Subcutaneous adipose tissue (tissue), 4 donors: ENCODE results near the gene DIP2A. TPM values are rescaled to one million over a fixed set of nuclear protein-coding genes. Genes with fewer than 3 reads are reported as not detected.

Experiments
- total RNA-seq, 4 donors: library from RNA; depleted of rRNA; stranded (reverse); fragments of >200 nt; gene quantifications; one replicate each; pipeline ENCODE4 v1.1.0, GENCODE V29; 2016
- TF ChIP-seq, protein P1 (sequence below): fragments of 450-650 bp; IDR thresholded peaks from one replicate; pipeline ENCODE4 v1.5.1; 2016; ENCODE audit warnings: low read depth, mild to moderate bottlenecking, control low read depth, antibody characterized with exemption, moderate library complexity

Gene DIP2A
- total RNA-seq, 4 donors from 2014 or later = 29.2 to 54.8 (median 44.4) TPM

DNA sequence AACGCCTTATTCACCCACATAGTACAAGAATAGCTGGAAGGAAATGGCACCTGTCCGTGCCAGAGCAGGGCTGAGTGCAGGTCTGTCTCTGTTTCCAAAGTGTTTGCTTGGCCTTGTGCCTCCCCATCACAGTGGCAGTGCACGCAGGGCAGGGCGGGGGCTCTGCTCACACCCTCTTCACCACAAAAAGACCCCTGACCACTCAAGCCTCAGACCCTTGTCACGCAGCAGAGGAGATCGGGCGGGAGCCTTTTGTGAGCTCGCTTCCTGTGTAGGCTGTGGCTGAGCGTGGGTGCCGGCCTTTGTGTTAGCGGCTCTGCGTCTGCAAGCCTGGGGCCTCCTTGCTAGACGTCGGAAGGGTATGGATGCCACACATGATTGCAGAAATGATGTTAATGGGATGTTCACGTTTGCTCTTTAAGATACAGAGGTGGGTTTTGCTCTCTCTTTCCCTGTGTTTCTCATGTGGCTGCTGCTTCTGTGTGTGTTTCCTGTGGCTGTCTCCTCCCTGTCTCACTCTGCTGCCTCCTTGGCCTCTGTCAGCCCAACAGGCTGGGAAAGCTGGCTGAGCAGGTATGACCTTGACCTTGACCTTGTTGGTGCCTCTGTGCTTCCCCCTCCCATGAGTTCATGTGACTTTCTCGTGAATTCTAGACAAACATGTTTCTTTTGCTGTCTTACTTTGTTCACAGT, 100.7 kb downstream of the DIP2A start:
- TF ChIP-seq, protein P1, sequence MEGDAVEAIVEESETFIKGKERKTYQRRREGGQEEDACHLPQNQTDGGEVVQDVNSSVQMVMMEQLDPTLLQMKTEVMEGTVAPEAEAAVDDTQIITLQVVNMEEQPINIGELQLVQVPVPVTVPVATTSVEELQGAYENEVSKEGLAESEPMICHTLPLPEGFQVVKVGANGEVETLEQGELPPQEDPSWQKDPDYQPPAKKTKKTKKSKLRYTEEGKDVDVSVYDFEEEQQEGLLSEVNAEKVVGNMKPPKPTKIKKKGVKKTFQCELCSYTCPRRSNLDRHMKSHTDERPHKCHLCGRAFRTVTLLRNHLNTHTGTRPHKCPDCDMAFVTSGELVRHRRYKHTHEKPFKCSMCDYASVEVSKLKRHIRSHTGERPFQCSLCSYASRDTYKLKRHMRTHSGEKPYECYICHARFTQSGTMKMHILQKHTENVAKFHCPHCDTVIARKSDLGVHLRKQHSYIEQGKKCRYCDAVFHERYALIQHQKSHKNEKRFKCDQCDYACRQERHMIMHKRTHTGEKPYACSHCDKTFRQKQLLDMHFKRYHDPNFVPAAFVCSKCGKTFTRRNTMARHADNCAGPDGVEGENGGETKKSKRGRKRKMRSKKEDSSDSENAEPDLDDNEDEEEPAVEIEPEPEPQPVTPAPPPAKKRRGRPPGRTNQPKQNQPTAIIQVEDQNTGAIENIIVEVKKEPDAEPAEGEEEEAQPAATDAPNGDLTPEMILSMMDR = no peak

DNA sequence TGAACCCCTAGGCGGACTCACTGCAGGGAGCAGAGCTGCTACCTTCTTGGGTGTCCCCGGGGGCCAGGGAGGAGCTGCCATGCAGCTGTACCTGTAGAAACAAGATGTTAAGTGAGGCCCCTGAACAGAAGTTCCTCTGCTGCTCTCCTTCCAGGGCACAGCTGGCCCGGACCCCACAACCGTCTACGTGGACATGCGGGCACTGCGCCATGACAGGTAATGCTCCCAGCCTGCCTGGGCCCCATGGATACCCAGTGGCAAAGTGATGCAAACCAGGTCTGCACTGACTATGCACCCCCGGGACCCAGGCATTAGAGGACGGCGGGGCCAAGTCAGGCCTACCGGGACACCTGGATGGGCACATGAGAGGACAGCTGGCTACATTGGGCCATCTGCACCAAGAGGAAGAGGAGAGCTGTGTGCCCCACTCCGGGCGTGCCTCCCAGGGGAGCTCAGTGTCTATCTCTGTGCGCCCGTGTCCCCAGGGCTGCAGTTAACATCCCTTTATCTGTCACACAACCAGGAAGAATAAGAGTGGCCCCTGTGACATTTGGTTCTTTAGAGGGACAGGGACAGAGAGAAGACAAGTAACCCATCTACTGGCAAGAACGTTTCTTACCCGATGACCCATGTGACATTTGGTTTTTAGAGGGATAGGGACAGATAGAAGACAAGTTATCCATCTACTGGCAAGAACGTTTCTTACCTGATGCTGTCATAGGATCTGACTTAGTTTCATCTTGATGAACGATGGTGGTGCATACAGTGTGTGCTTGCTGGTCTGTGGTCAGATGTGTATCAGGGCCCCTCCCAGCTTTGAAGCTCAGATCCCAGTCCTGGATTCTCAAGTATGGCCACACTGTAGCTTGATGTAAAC, 102.1 kb downstream of the DIP2A start:
- TF ChIP-seq, protein P1 = no peak

DNA sequence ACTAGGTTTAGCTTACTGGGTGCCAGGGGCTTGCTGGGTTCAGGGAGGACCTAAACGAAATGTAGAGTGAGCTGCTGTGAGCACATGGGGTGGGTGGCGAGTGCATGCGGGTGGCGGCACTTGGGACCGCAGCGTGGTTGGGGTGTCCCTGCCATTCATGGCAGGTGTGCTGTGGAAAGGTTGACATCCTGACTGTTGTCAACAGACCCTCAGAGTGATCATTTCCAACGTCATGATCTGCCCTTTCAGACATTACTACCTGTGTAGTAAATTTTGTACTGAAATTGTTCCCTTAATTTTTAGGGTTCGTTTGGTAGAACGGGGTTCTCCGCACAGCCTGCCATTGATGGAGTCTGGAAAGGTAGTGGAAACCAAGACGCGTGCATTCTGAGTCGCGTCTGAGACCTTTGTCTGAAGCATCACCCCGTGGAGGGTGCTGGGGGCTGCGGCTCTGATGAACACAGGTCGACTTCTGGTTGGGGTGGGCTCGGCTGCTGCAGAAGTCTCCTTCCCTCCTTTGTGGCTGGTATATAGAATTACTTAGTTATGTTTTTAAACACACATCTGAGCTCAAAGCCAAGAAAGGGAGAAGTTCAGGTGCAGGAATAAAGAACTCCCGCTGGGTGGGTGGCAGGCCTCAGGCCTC, 102.9 kb downstream of the DIP2A start:
- TF ChIP-seq, protein P1 = no peak

DNA sequence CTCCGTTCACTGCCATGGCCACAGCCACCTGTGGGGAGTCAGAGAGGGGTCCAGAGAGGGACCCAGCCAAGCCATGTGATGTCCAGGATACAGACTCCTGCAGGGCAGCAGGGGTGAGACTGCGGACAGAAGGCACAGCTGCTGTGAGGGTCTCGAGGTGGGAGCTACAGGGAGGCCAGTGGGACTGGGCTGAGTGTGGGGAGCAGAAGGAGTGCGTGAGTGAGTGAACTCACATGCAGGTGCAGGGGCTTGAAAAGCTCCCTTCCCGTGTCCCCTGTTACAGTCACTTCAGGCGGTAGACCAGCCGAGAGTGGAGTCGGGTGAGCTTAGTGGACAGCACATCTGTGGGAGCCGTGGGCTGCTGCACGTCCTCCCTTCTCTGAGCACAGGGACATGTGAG, 103.8 kb downstream of the DIP2A start:
- TF ChIP-seq, protein P1 = no peak

DNA sequence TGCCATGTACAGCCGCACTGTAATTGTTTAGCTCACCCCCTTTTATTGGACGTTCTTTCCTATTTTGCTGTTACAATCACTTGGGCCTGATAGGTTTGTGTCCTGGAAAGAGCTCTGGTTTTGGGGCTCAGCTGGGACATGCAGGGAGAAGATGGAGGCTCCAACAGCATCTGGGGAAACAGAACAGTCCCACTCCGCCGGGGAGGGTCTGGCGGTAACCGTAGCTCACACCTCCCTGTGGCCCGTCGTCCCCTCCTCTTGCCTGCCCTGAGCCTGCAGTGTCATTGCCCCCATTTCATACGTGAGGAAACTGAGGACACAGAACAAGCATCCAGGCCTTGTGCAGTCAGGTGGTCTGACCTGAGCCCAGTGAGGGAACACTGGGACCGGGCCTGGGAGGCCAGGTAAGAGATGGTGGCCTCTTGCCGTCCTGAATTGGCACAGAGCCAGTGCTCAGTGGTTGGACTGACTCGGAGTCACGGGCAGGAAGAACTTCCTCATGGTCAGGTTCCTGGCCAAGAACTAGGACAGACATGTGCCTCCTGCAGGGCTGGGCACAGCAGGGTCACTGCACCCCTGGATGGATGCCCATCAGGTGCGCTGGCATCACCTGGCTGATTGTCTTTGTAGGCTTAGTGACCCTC, 104.4 kb downstream of the DIP2A start:
- TF ChIP-seq, protein P1 = no peak

DNA sequence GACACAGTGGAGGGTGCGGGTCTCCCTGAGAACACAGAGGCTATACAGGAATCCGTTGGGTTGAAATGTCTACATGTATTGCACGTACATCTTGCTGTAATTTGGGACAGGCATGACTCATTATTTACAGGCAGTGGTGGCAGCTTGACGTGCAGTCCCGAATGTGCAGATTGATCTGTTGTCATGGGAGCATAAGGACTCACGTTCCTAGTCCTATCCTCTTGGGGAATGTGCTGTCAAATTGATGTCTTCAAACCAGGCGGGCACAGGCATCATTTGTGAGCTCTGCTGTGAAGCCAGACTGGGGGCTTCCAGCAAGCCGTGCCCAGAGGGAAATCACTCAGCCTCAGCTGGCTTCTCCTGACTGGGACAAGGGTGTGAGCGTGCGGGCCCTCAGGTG, 105.7 kb downstream of the DIP2A start:
- TF ChIP-seq, protein P1 = no peak

DNA sequence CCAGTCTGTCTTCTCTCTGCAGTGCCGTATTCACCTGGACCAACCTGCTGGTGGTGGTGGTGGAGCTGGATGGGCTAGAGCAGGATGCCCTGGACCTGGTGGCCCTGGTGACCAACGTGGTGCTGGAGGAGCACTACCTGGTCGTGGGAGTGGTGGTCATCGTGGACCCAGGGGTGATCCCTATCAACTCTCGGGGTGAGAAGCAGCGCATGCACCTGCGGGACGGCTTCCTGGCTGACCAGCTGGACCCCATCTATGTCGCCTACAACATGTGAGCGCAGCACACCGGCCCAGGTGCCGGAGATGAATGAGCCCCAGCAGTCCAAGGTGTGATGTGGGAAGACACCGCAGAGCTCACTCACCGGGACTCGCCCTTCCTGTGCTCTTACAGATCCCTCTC, 108.7 kb downstream of the DIP2A start:
- TF ChIP-seq, protein P1 = no peak
